IMR-90 (cell line): ENCODE data around the gene NIF3L1. TPM values are rescaled to one million over a fixed set of nuclear protein-coding genes. Genes with fewer than 3 reads are reported as not detected.
A peak's percentile ranks its signal among the peaks of the same experiment; 100 is the strongest.

Experiments used
- ATAC-seq: fragments of 200-7000 bp; cut with Tn5 transposase; 2 replicates; pipeline ENCODE4 v1.9.1; 2020; ENCODE audit warnings: low read depth, mild to moderate bottlenecking, moderate library complexity
- BruUV-seq: library from RNA; stranded (reverse); fragments of 400-500 nt; replicated peaks from 2 replicates; lab custom pipeline; 2021; lab: Mats Ljungman, UMichigan
- CTCF ChIA-PET: fragments of 300-600 bp; formaldehyde crosslinking; extraction: SDS; loops from one replicate; lab custom pipeline; 2021; ENCODE audit warnings: antibody characterized with exemption; lab: Yijun Ruan, JAX
- POLR2A ChIA-PET: fragments of 300-600 bp; sonication (Branson Sonifier 250); formaldehyde crosslinking; loops from one replicate; lab custom pipeline; 2022; ENCODE audit warnings: antibody characterized with exemption; ENCODE audit not compliant: unreplicated experiment; lab: Charles Lee
- DNase-seq: peaks from one replicate; pipeline ENCODE4 v3.0.0; 2013
- H2AFZ ChIP-seq: replicated peaks from 2 replicates; pipeline ENCODE3; 2013; ENCODE audit warnings: low read length, mild to moderate bottlenecking; ENCODE audit not compliant: poor library complexity
- H2AK5ac ChIP-seq: 2 replicates; pipeline ENCODE4 v1.6.1; 2013; ENCODE audit warnings: low read depth, low read length, inconsistent platforms
- H2AK9ac ChIP-seq: replicated peaks from 2 replicates; pipeline ENCODE3; 2013; ENCODE audit warnings: mild to moderate bottlenecking, low read depth, low read length, moderate library complexity; ENCODE audit not compliant: poor library complexity
- H2BK120ac ChIP-seq: 2 replicates; pipeline ENCODE4 v1.6.1; 2013; ENCODE audit warnings: low read depth, low read length, inconsistent platforms
- H2BK15ac ChIP-seq: 3 replicates; pipeline ENCODE4 v1.6.1; 2013; ENCODE audit warnings: low read depth, low read length, inconsistent platforms
- H2BK20ac ChIP-seq: 2 replicates; pipeline ENCODE4 v1.6.1; 2013; ENCODE audit warnings: low read depth, mild to moderate bottlenecking, inconsistent platforms, low read length, moderate library complexity
- H2BK5ac ChIP-seq: 2 replicates; pipeline ENCODE4 v1.6.1; 2013; ENCODE audit warnings: mild to moderate bottlenecking, low read depth, low read length, inconsistent platforms; ENCODE audit not compliant: poor library complexity, severe bottlenecking
- H3K14ac ChIP-seq: replicated peaks from 2 replicates; pipeline ENCODE4 v1.6.1; 2013; ENCODE audit warnings: low read depth, low read length, inconsistent platforms
- H3K18ac ChIP-seq: 2 replicates; pipeline ENCODE4 v1.6.1; 2013; ENCODE audit warnings: low read depth, low read length, control low read depth
- H3K23ac ChIP-seq: 2 replicates; pipeline ENCODE4 v1.6.1; 2013; ENCODE audit warnings: low read depth, low read length, inconsistent platforms
- H3K27ac ChIP-seq: 2 replicates; pipeline ENCODE4 v1.5.1; 2013; ENCODE audit warnings: mild to moderate bottlenecking, control low read depth, low read length; ENCODE audit not compliant: insufficient read depth
- H3K27me3 ChIP-seq: 2 replicates; pipeline ENCODE4 v1.6.1; 2013; ENCODE audit warnings: low read length; ENCODE audit not compliant: control insufficient read depth, insufficient read depth
- H3K36me3 ChIP-seq: 2 replicates; pipeline ENCODE4 v1.6.1; 2013; ENCODE audit warnings: low read length, mixed read lengths; ENCODE audit not compliant: control insufficient read depth, insufficient read depth
- H3K4ac ChIP-seq: 2 replicates; pipeline ENCODE4 v1.6.1; 2013; ENCODE audit warnings: low read depth, low read length, inconsistent platforms
- H3K4me1 ChIP-seq: 2 replicates; pipeline ENCODE4 v1.6.1; 2013; ENCODE audit warnings: low read length, mixed read lengths; ENCODE audit not compliant: control insufficient read depth, insufficient read depth
- H3K4me2 ChIP-seq: 2 replicates; pipeline ENCODE4 v1.6.1; 2013; ENCODE audit warnings: low read depth, mild to moderate bottlenecking, control low read depth, low read length, moderate library complexity
- H3K4me3 ChIP-seq: 2 replicates; pipeline ENCODE4 v1.5.1; 2013; ENCODE audit warnings: low read depth, mild to moderate bottlenecking, control low read depth, low read length, moderate library complexity; ENCODE audit not compliant: insufficient read depth
- H3K56ac ChIP-seq: 2 replicates; pipeline ENCODE4 v1.6.1; 2013; ENCODE audit warnings: low read length, inconsistent platforms; ENCODE audit not compliant: insufficient read depth; ENCODE audit errors: extremely low read depth
- H3K79me1 ChIP-seq, 2 experiments: 2 replicates each; pipeline ENCODE4 v1.6.1; 2013; ENCODE audit warnings: low read length in 2 of 2, inconsistent platforms in 1 of 2, low read depth in 1 of 2
- H3K9ac ChIP-seq: 2 replicates; pipeline ENCODE4 v1.6.1; 2013; ENCODE audit warnings: low read depth, low read length, control low read depth
- H3K9me1 ChIP-seq: 2 replicates; pipeline ENCODE4 v1.6.1; 2013; ENCODE audit warnings: low read length, inconsistent platforms; ENCODE audit not compliant: insufficient read depth
- H3K9me3 ChIP-seq: 2 replicates; pipeline ENCODE4 v1.6.1; 2013; ENCODE audit warnings: low read length; ENCODE audit not compliant: control insufficient read depth, insufficient read depth
- H4K20me1 ChIP-seq: 2 replicates; pipeline ENCODE4 v1.6.1; 2013; ENCODE audit warnings: low read length, inconsistent platforms; ENCODE audit not compliant: insufficient read depth
- H4K5ac ChIP-seq: 2 replicates; pipeline ENCODE4 v1.6.1; 2013; ENCODE audit warnings: mild to moderate bottlenecking, low read depth, low read length, control low read depth
- H4K8ac ChIP-seq, 2 experiments: 2 replicates each; pipeline ENCODE4 v1.6.1; 2013; ENCODE audit warnings: low read depth in 2 of 2, low read length in 2 of 2, control low read depth in 1 of 2, inconsistent platforms in 1 of 2
- H4K91ac ChIP-seq: 2 replicates; pipeline ENCODE4 v1.6.1; 2013; ENCODE audit warnings: low read depth, low read length, inconsistent platforms; ENCODE audit not compliant: insufficient read depth
- FOS ChIP-seq: fragments of 150-350 bp; IDR thresholded peaks from 2 replicates; pipeline ENCODE4 v1.6.1; 2016; ENCODE audit warnings: low read depth, low read length
- SMC3 ChIP-seq: fragments of 150-350 bp; IDR thresholded peaks from 2 replicates; pipeline ENCODE4 v1.6.1; 2016; ENCODE audit warnings: low read depth, mild to moderate bottlenecking, antibody characterized with exemption, low read length, moderate library complexity
- WGBS, 2 experiments: methylation state at CpG; one replicate each; pipeline versions ENCODE4 v1.1.5 to v1.1.7; 2013; ENCODE audit warnings: missing lambda C conversion rate in 2 of 2; ENCODE audit not compliant: insufficient read length in 1 of 2; ENCODE audit errors: extremely low coverage in 2 of 2; 5-methylcytosine and 5-hydroxymethylcytosine counted together
- dilution Hi-C: fragments of 300-500 bp; cut with HindIII; formaldehyde crosslinking; loops from one replicate; pipeline ENCODE4 v1.14.3; 2018; ENCODE audit warnings: low sequenced_read_pairs; ENCODE audit not compliant: unreplicated experiment
- in situ Hi-C: fragments of 300-500 bp; cut with MboI; formaldehyde crosslinking; loops from 3 replicates; pipeline ENCODE4 v1.14.3; 2019; ENCODE audit warnings: low sequenced_read_pairs, inconsistent platforms, mixed read lengths
- intact Hi-C: fragments of 100-400 bp; cut with micrococcal nuclease; formaldehyde crosslinking; loops from 2 replicates; pipeline ENCODE4 v1.10.0; 2022
- polyA plus RNA-seq, 3 experiments: library from polyadenylated mRNA; depleted of rRNA; stranded (reverse); fragments of >200 nt; gene quantifications; 2 replicates each; pipeline ENCODE4 v1.2.3, GENCODE V29; 2012; ENCODE audit warnings: low replicate concordance in 1 of 3
- total RNA-seq: library from RNA; depleted of rRNA; stranded (reverse); fragments of >200 nt; gene quantifications from 2 replicates; pipeline ENCODE4 v1.2.3, GENCODE V29; 2012
- TF ChIP-seq, protein P1 (sequence below): fragments of 150-350 bp; IDR thresholded peaks from 2 replicates; pipeline ENCODE4 v1.6.1; 2017; ENCODE audit warnings: mild to moderate bottlenecking, antibody characterized with exemption, low read length, low read depth

The NIF3L1 gene
- total and polyA plus RNA-seq, 2 of the 4 experiments (the other 2 are of a cell fraction): 43.0 to 54.6 TPM

DNA sequence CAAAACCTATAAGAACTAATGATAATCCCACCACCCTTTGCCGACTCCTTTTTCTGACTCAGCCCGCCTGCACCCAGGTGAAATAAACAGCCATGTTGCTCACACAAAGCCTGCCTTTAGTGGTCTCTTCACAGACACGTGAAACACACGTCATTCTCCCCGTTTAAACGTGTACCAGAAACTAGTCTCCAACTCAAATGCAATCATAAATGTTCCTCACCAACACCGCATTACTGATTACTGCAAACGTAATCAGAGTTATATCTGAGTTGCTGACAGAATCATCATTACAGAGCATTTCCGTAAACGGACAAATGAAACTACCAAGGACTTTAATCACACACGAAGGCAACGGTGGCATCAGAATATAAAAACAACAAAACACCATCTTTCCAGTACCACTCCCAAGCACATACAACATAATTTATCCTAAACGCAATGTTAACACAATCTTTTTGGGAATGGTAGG is 26.6 kb upstream of the NIF3L1 start (continued):
- no peak for TF ChIP-seq FOS

GRCh38 chr2:200863782-200864175 is 25.4 kb upstream of the NIF3L1 start:
- peaks cover 5% of the 10 kb centered on the region for H3K4me1 ChIP-seq
- POLR2A ChIA-PET: interaction anchor here (0.5 kb wide), 1 partner anchor 33 kb away, joined by 3 read pairs; no protein-coding TSS in a partner anchor
- peak overlapping the region; percentile 97 for H3K4ac ChIP-seq
- DNase-seq: no peak
- peak overlapping the region; percentile 95 for H3K56ac ChIP-seq
- peak overlapping the region; percentile 90 for H2AFZ ChIP-seq
- no peak for ATAC-seq
- H4K5ac ChIP-seq: peak overlapping the region; percentile 92
- H2AK5ac ChIP-seq: peak overlapping the region; percentile 87
- intact Hi-C loops (loop anchor here (1.0 to 5.0 kb wide), 3 partner anchors 45 to 150 kb away; no protein-coding TSS in a partner anchor), dilution Hi-C loops (no loop called here), in situ Hi-C loops (no loop called here)
- no peak for TF ChIP-seq SMC3
- TF ChIP-seq, protein P1, sequence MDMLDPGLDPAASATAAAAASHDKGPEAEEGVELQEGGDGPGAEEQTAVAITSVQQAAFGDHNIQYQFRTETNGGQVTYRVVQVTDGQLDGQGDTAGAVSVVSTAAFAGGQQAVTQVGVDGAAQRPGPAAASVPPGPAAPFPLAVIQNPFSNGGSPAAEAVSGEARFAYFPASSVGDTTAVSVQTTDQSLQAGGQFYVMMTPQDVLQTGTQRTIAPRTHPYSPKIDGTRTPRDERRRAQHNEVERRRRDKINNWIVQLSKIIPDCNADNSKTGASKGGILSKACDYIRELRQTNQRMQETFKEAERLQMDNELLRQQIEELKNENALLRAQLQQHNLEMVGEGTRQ: peak; percentile 4; the same call in 1 of the 2 replicates
- H3K9me1 ChIP-seq: peaks cover 7% of the 10 kb centered on the region
- H3K27me3 ChIP-seq: no peaks in the 10 kb centered on the region
- H3K14ac ChIP-seq: peak overlapping the region; percentile 99
- WGBS, 2 experiments: 1% methylated on average over 16 of the region's 19 CpGs; no CpG with 5 or more reads in 1 of the 2 experiments
- peak overlapping the region; percentile 60 for H3K4me3 ChIP-seq
- H2BK5ac ChIP-seq: peak overlapping the region; percentile 87
- peak overlapping the region; percentile 100 for H3K9ac ChIP-seq
- no peak overlapping the region for H2BK20ac ChIP-seq
- peak overlapping the region; percentile 96 for H3K23ac ChIP-seq
- peaks cover 47% of the 10 kb centered on the region for H4K20me1 ChIP-seq
- CTCF ChIA-PET: interaction anchor here (1.4 kb wide), 1 partner anchor 158 kb away, joined by 3 read pairs; no protein-coding TSS in a partner anchor
- no TSS peak for BruUV-seq
- peak overlapping the region; percentile 100 for H2AK9ac ChIP-seq
- no peaks in the 10 kb centered on the region for H3K9me3 ChIP-seq
- peak overlapping the region; percentile 88 for H3K27ac ChIP-seq
- H3K36me3 ChIP-seq: peaks cover 10% of the 10 kb centered on the region
- peak overlapping the region; percentile 56 for H2BK120ac ChIP-seq
- no peak overlapping the region for H2BK15ac ChIP-seq
- peak overlapping the region; percentile 91 for H4K91ac ChIP-seq
- peak overlapping the region; percentile 84 for H3K4me2 ChIP-seq
- H3K18ac ChIP-seq: peak overlapping the region; percentile 97
- H4K8ac ChIP-seq: peak overlapping the region; percentile 96
- H3K79me1 ChIP-seq: peaks cover 0 to 24% of the 10 kb centered on the region in 2 experiments; a peak in 3 of 4 replicates
